GM23248 (cell line): ENCODE data around the gene GSTM1. TPM values are rescaled to one million over a fixed set of nuclear protein-coding genes. Genes with fewer than 3 reads are reported as not detected.
"Not testable (repeated sequence)": the region's sequence is repeated elsewhere in the genome, so short reads cannot be mapped to it uniquely, and the experiment has no call there.

Experiments used
- DNase-seq: peaks from one replicate; pipeline ENCODE4 v3.0.0-alpha.2; 2015
- H2AFZ ChIP-seq: fragments of 200-600 bp; sonication (generic); 2 replicates; pipeline ENCODE4 v1.6.1; 2016; ENCODE audit warnings: antibody characterized with exemption
- H3F3A ChIP-seq: fragments of 200-600 bp; sonication (generic); 2 replicates; pipeline ENCODE4 v1.6.1; 2016; ENCODE audit warnings: mild to moderate bottlenecking, antibody characterized with exemption, mixed run types; ENCODE audit not compliant: insufficient read depth
- H3K27ac ChIP-seq: fragments of 200-600 bp; sonication (generic); 2 replicates; pipeline ENCODE4 v1.5.1; 2016; ENCODE audit warnings: mild to moderate bottlenecking
- H3K27me3 ChIP-seq: fragments of 200-600 bp; sonication (generic); replicated peaks from 2 replicates; pipeline ENCODE4 v1.6.1; 2016; ENCODE audit warnings: mild to moderate bottlenecking; ENCODE audit not compliant: insufficient read depth
- H3K36me3 ChIP-seq: fragments of 200-600 bp; sonication (generic); 2 replicates; pipeline ENCODE4 v1.6.1; 2016; ENCODE audit warnings: low read depth, mild to moderate bottlenecking
- H3K4me1 ChIP-seq: fragments of 200-600 bp; sonication (generic); 2 replicates; pipeline ENCODE4 v1.6.1; 2016; ENCODE audit warnings: mild to moderate bottlenecking; ENCODE audit not compliant: insufficient read depth
- H3K4me2 ChIP-seq: fragments of 200-600 bp; sonication (generic); one replicate; pipeline ENCODE4 v1.6.1; 2016; ENCODE audit warnings: mild to moderate bottlenecking; ENCODE audit not compliant: unreplicated experiment
- H3K4me3 ChIP-seq: fragments of 200-600 bp; sonication (generic); 2 replicates; pipeline ENCODE4 v1.5.1; 2016; ENCODE audit warnings: mild to moderate bottlenecking
- H3K79me2 ChIP-seq: fragments of 200-600 bp; sonication (generic); 2 replicates; pipeline ENCODE4 v1.6.1; 2016; ENCODE audit warnings: mild to moderate bottlenecking; ENCODE audit not compliant: insufficient read depth
- H3K9ac ChIP-seq: fragments of 200-600 bp; sonication (generic); 2 replicates; pipeline ENCODE4 v1.6.1; 2016; ENCODE audit warnings: mild to moderate bottlenecking
- H3K9me2 ChIP-seq: fragments of 200-600 bp; sonication (generic); 2 replicates; pipeline ENCODE4 v1.6.1; 2016; ENCODE audit warnings: mixed run types, mild to moderate bottlenecking, moderate library complexity; ENCODE audit not compliant: insufficient read depth
- H3K9me3 ChIP-seq: fragments of 200-600 bp; sonication (generic); one replicate; pipeline ENCODE4 v1.6.1; 2017; ENCODE audit warnings: low read depth
- H4K20me1 ChIP-seq: fragments of 200-600 bp; sonication (generic); 2 replicates; pipeline ENCODE4 v1.6.0; 2016; ENCODE audit not compliant: insufficient read depth
- EZH2 ChIP-seq: fragments of 200-600 bp; sonication (generic); IDR thresholded peaks from 2 replicates; pipeline ENCODE4 v1.6.1; 2018; ENCODE audit warnings: antibody characterized with exemption, mild to moderate bottlenecking; ENCODE audit not compliant: insufficient read depth, poor library complexity, severe bottlenecking
- EZH2phosphoT487 ChIP-seq: fragments of 200-600 bp; sonication (generic); IDR thresholded peaks from 2 replicates; pipeline ENCODE4 v1.6.1; 2018; ENCODE audit warnings: antibody characterized with exemption, moderate library complexity, mild to moderate bottlenecking, low read depth; ENCODE audit not compliant: insufficient read depth
- WGBS, 2 experiments: methylation state at CpG; one replicate each; pipeline ENCODE4 v1.1.6; 2015 to 2017; ENCODE audit warnings: low lambda C conversion rate in 2 of 2, low coverage in 1 of 2; ENCODE audit errors: missing lambda C conversion rate in 2 of 2; 5-methylcytosine and 5-hydroxymethylcytosine counted together
- in situ Hi-C: fragments of 300-500 bp; cut with MboI; formaldehyde crosslinking; loops from 2 replicates; pipeline ENCODE4 v1.15.0; 2020
- polyA plus RNA-seq: library from polyadenylated mRNA; unstranded; fragments of >200 nt; fragmentation: Nextera tagmentation; extraction: Ambion mirVana; gene quantifications from 2 replicates; pipeline ENCODE4 v1.2.1, GENCODE V29; 2016
- total RNA-seq: library from RNA; depleted of rRNA; stranded (reverse); fragments of >200 nt; shearing (Covaris generic); gene quantifications from 2 replicates; pipeline ENCODE4 v1.2.3, GENCODE V29; 2014

Gene GSTM1
- total and polyA plus RNA-seq, 2 experiments from 2014 or later, result not detected

- H2AFZ ChIP-seq, result no peak overlapping the region
- no peak overlapping the region for H3K4me3 ChIP-seq
- no peak overlapping the region for H3K9ac ChIP-seq
- no peak overlapping the region for H3K27ac ChIP-seq
- no peak for DNase-seq
- H3K9me2 ChIP-seq, result no peaks in the 10 kb centered on the region
- H3K4me2 ChIP-seq, result no peak overlapping the region
- no peaks in the 10 kb centered on the region for H3K79me2 ChIP-seq
- no peaks in the 10 kb centered on the region for H3K36me3 ChIP-seq
- TF ChIP-seq EZH2 (no peak), EZH2phosphoT487 (no peak)
- no peaks in the 10 kb centered on the region for H3K4me1 ChIP-seq
- H4K20me1 ChIP-seq, result no peaks in the 10 kb centered on the region
- WGBS, 2 experiments, result 46 to 48% methylated on average over 8 of the region's 8 CpGs
- in situ Hi-C loops, result no loop called here
- no peaks in the 10 kb centered on the region for H3K27me3 ChIP-seq
- H3F3A ChIP-seq, result no peaks in the 10 kb centered on the region
- H3K9me3 ChIP-seq, result no peaks in the 10 kb centered on the region
Observed at GRCh38 chr1:109704173-109704572, 16.6 kb downstream of the GSTM1 start.

DNA sequence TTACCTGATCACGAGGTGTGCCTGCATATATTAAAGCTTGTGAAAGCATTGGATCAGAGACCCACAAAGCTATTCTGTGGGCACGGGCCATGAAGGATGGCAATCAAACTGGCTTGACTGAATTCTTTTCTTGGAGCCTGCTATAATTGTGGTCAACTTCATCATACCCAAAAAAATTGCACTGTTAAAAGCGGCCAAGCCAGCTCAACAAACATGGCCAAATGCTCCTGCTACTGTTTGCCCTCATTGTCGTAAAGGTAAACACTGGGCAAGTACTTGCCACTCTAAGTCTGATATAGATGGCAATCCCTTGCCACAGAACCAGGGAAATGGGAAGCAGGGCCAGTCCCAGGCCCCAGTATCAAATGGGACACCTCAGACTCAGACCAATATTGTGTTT lies 17.8 kb downstream of the GSTM1 start:
- Histone ChIP-seq H3K79me2 (no peaks in the 10 kb centered on the region), H3K4me2 (no peak overlapping the region), H3K27ac (no peak overlapping the region), H4K20me1 (no peaks in the 10 kb centered on the region), H3K4me1 (no peaks in the 10 kb centered on the region), H3K9ac (no peak overlapping the region), H3K9me2 (no peaks in the 10 kb centered on the region), H3F3A (no peaks in the 10 kb centered on the region), H3K4me3 (no peak overlapping the region), H3K36me3 (no peaks in the 10 kb centered on the region), H3K9me3 (no peaks in the 10 kb centered on the region), H2AFZ (no peak overlapping the region), H3K27me3 (no peaks in the 10 kb centered on the region)
- in situ Hi-C loops, result no loop called here
- WGBS, 2 experiments, result 60 to 68% methylated on average over 4 of the region's 4 CpGs
- TF ChIP-seq EZH2 (no peak), EZH2phosphoT487 (no peak)
- no peak for DNase-seq

- H3K9ac ChIP-seq, H2AFZ ChIP-seq, H3K4me2 ChIP-seq, H3K4me3 ChIP-seq, H3F3A ChIP-seq, DNase-seq, H3K9me2 ChIP-seq, in situ Hi-C loops, H3K27me3 ChIP-seq, H3K27ac ChIP-seq, H3K9me3 ChIP-seq, H3K79me2 ChIP-seq, H4K20me1 ChIP-seq, H3K4me1 ChIP-seq, H3K36me3 ChIP-seq: not testable (repeated sequence)
- WGBS, 2 experiments, result 96 to 99% methylated on average over 4 of the region's 4 CpGs
Observed at GRCh38 chr1:109708949-109709348, 21.3 kb downstream of the GSTM1 start.

DNA sequence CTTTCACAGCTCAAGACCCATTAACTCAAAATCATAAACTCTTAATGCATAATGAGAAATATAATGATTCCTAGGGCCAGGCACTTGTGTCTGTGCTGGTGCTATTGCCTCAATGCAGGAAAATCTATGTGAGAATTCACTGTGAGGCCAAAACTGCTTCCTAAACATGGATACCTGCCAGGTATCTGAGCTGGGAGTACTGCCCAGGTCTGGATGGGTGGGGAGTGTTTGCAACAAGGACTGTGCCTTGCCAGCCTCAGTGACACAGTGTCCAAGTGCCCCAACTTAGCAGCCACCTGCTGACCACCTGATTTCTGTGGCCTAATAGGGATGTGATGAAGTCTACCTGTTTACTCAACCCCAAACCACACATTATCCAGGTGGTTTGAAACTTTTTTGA lies 22.2 kb downstream of the GSTM1 start:
- H3K79me2 ChIP-seq, DNase-seq, H2AFZ ChIP-seq, H4K20me1 ChIP-seq, H3K4me3 ChIP-seq, in situ Hi-C loops, H3K9ac ChIP-seq, H3K27ac ChIP-seq, H3K27me3 ChIP-seq, H3K36me3 ChIP-seq, H3K4me2 ChIP-seq, H3F3A ChIP-seq, H3K9me3 ChIP-seq, H3K9me2 ChIP-seq, H3K4me1 ChIP-seq: not testable (repeated sequence)

DNA sequence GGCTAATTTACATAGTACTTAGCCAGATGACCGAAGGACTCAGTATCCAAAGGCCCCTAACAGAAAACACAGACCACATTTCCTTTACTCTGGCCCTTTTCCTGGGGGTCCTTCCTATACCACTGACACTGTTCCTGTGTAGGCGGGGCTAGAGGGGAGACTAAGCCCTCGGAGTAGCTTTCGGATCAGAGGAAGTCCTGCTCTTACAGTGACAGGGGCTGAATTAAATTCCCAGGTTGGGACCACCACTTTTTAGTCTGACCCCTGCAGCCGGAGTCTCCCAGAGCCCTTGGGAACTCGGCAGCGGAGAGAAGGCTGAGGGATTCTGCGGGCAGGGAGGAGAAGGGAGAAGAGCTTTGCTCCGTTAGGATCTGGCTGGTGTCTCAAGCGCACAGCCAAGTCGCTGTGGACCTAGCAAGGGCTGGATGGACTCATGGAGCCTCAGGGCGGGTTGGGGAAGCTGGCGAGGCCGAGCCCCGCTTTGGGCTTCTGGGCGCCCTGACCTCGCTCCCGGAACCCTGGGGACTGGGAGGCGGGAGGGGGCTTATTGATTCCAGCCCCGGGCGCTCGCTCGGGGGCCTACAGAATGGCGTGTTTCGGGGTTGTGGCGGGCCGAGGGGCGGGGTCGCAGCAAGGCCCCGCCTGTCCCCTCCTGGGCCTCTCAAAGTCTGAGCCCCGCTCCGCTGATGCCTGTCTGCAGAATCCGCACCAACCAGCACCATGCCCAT lies 24.1 kb downstream of the GSTM1 start, which contains the start of gene GSTM5:
GSTM5 (plus strand) TSS at position 659 of the 728 bp plus-strand sequence; CDS start at position 721, 62 bp downstream.
- H4K20me1 ChIP-seq, H3K9me3 ChIP-seq, H3K27me3 ChIP-seq, H3K9me2 ChIP-seq, H3K4me1 ChIP-seq, in situ Hi-C loops, H3K79me2 ChIP-seq, H3F3A ChIP-seq, H3K36me3 ChIP-seq, H3K27ac ChIP-seq: not testable (repeated sequence)
- peak within 1 kb of the TSS; percentile 60 for H3K9ac ChIP-seq
- H2AFZ ChIP-seq, result peak within 1 kb of the TSS; percentile 86
- H3K4me2 ChIP-seq, result peak within 1 kb of the TSS; percentile 78
- 3 to 5% methylated on average over 29 to 32 of the region's 33 CpGs for WGBS, 2 experiments
- peak within 1 kb of the TSS; percentile 70 for H3K4me3 ChIP-seq
- peak; percentile 29 for DNase-seq
